ENCODE data around the gene EPN1.

EPN1 gene

DNA sequence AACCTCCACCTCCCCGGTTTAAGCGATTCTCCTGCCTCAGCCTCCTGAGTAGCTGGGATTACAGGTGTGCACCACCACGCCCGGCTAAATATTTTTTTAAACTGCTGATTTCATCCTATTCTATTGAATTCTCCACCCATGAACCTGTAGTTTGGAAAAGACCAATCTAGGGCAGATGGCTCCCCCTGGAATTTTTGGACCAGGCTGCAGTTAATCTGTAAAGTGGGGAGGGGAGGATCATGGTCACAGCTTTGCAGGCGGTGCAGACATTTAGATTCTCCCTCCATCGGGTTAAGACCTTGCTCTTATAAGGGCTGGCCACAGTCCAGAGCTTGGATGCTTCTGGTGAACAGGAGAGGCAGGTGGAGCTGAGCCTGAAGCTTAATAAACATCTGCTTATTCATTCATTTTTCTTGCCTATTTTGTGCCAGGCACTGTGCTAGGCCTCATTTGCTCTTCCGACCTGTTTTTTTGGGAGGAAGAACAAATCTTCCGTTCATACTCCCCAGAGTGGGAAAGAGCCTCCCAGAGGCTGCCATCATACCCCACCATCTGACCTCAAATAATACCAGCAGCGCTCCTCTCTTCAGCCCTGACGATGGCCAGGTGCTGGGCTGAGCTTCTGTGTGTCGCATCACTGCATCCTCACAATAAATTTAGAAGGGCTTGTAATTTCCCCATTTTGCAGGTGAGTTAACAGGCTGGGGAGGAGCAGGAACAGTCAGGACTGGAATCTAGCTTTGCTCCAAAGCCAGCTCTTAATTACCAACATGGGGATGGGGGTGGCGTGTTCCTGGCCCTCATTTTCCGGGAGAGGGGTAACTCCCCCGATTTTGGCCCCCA, 27.9 kb upstream of the EPN1 start:
- DNase-seq: no peak

DNA sequence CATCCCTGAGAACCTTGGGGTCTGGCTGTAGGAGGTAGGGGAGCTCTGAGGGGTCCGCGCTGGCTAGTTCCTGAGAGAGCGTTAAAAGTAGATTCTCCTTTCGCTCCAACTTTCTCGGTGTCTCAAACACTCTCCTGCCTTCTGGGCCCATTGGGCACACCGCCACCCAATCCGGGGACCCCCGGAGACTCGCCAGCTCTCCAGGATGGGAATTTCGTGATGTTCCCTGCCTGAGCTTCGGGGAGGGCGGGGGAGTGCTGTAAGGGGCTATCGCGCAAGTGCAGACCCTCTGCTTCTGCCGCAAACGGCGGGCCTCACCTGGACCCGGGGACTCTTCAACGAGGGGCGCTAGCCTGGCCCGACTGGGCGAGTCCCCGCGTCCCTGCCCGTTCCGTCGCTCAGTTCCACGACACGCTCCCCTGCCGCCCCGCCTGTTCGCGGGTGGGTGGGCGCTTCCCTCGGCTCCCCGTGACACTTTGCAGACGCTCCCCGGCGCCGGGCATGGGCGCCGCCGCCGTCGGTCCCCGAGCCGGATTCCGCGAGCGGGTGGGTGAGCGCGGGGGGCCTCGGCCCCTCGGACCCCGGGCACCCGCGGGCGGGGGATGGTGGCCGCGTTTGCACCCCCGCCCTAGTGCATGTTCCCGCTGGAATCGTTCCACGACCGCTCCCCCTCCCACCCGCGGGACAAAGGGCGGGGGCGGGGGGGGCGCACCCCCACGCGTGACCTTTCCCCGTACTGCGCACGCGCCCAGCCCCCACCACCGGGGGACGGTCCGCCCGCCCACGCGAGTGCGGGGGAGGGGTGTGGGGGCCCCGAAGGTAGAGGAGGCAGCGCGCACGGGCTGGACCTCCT, 27.1 kb upstream of the EPN1 start, which contains the start of gene CCDC106:
Gene CCDC106, plus strand, starts transcription at position 481 of the 853 bp plus-strand sequence. CDS start 835 bp downstream, outside the sequence.
- peak; percentile 76 for DNase-seq

DNA sequence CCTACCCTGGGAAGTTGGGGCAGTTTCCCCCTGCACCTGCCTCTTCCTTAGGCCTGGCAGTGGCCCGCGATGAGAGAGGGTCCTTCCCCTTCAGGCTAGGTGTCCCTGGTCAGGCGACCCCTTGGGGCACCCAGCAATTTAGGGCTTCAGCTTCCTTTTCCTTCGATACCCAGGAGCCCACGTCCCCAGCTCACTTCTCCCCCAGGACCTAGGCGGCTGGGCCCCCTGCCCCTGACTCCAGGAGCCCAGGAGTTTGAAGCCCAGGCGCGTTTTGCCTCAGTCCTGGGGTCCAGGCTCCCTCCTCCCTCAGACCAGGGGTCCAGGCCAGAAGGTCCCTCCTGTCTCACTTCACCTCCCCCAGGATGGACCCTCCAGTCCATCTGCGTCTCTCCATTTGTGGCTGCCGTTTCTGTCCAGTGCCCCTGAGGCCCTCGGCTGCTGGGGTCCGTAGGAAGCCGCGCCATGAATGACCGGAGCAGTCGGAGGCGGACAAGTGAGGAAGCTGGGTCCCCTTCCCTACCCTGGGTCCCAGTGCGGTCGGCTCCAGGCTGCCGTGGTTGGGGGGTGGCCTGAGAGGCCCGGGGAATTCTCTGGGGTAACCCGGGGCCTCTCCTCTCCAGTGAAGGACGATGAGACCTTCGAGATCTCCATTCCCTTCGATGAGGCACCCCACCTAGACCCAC, 26.3 kb upstream of the EPN1 start:
- no peak for DNase-seq

DNA sequence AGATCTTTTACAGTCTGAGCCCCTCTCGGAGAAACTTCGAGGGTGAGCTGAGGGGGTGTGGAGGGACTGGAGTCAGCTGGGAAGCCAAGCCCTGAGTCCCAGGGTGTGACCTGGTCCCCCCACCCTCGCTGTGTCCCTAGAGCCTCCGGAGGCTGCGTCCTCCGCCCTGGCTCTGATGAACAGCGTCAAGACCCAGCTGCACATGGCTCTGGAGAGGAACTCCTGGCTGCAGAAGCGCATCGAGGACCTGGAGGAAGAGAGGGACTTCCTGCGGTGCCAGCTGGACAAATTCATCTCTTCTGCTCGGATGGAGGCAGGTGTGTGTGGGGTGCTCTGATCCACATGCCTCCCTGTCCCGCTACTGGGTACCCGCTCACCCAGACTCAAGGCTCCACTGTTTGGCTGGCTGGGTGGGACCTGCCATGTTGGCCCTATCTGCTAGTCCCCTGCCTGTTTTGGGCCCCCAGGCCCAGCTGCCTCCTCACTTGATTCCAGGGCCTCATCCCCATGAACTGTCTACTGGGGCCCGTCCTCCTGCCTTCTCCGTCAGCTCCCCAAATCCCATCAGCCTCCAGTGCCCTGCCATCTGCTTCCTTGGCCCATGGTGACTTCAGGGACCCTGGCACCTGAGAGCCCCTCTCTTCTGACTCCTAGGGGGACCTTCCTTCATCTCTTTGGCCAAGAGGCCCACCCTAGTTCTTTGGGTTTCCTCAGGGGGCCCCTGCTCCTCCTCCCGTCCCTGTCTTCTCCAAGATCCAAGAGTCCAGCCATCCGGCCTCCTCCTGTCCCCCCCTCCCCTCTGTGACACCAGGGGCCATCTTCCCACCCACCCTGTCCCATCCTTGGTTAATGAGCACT, 25.5 kb upstream of the EPN1 start:
- DNase-seq: no peak

DNA sequence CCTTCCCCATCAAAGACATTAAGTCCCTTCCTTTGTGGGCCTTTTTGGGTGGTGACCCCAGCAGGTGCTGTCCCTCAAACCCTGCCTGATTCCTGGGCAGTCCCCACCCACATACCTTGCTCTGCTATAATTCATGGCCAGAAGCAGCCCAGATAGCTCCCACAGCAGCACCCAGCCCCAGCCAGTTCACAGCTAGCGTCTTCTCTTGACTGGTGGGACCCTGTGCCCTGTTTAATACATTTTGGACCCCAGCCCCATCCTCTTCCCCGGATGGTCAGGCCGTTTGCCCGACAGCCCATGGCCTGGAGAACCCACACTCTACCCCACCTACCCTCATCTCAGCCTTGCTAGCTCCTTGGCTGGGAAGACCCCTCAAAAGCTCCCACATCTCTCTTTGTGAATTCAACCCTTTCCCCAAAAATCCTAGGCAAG, 24.9 kb upstream of the EPN1 start:
- no peak for DNase-seq

DNA sequence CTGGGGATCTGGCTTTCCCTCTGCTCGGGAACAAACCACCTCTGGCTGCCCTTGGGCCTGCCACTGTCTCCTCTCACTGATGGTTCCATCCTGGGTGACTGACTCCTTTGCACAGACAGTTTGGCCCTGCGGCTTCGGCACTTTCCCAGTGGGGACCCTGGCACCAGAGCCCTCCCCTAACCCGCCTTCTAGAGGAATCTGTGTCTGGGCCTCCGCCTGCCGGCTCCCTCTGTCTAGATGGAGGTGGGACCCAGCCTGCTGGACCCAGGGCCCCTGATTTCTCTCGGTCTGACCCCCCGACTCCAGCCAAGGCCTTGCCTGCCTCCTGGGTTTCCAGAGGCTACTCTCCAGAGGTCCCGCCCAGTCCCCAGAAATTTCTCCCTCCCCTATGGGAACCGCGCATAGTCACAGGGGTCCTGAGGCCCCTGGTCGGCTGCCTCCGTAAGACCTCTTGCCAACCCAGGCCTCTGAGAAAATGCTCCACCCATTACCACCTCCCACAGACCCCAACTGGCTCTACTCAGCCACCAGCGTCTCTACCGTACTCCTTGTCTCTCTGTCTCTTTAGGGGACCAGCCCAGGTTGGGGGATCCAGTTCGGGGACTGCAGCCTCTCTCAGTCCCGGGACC, 24.3 kb upstream of the EPN1 start:
- DNase-seq: no peak

DNA sequence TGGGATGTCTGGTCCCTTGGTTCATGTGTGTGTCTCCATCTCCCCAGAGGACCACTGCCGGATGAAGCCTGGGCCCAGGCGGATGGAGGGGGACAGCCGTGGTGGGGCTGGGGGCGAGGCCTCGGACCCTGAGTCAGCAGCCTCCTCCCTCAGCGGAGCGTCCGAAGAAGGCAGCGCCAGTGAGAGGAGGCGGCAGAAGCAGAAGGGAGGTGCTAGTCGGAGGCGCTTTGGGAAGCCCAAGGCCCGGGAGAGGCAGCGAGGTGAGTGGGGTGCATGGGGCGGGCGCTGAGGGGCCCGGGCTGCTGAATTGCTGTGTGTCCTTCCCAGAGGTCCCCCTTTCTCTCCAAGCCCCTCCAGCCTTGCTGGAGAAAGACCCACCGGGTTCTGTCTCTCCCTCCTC, 23.8 kb upstream of the EPN1 start:
- no peak for DNase-seq

DNA sequence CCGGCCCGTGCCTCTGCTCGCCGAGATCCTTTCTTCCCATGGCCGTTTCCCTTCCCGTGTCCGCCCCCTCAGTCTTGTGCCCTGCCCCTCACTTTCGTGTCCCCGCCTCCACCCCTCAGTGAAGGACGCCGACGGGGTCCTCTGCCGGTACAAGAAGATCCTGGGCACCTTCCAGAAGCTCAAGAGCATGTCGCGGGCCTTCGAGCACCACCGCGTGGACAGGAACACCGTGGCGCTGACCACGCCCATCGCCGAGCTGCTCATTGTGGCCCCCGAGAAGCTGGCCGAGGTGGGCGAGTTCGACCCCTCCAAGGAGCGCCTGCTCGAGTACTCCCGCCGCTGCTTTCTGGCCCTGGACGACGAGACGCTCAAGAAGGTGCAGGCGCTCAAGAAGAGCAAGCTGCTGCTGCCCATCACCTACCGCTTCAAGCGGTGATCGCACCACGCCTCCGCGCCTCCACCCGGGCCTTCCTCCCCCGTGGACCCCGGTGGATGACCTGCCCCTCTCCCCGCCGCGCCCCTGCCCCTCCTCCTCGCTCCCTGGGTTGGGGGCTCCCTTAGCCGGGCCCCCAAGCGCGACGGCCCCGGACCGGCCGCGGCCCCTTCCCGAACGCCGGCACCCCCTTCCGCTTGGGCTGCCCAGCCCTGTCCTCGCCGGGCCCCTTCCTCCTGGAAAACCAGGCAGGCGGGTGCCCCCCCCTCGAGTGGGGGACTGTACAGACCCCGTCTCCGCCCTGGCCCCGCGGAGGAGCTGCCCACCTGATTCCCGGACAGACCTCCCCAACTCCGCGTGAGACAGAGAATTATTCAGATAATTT, 22.5 kb upstream of the EPN1 start:
- DNase-seq: peak; percentile 75

DNA sequence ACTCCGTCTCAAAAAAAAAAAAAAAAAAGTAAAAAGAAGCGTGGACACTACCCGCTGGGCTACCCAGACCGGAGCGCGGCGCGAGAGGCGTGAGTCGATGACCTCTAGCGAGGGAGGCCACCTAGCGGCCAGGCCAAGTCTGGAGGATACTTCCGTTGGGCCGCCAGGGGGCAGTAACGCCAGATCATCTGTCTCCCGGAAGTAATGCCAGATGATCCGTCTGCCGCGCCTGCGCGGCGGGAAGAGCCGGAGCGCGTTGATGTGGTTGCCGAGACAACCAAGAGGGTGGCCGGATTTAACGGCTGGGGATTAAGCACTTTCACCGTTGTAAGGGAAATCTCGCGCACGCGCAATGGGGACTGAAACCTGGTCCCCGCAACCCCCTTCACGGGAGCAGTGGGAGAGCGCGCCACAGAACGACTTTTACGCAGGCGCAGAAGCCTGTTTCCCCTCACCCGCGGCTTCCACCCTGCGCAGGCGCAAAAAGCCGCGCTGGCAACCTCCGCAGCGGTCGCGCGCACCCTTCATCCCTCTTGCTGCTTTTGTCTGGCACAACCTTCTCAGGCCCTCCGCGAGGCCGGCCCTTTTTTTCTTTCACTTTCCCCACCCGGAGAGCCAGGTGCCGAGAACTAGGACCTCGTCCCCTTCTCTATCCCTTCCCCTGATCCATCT, 21.2 kb upstream of the EPN1 start:
- DNase-seq: peak; percentile 99

DNA sequence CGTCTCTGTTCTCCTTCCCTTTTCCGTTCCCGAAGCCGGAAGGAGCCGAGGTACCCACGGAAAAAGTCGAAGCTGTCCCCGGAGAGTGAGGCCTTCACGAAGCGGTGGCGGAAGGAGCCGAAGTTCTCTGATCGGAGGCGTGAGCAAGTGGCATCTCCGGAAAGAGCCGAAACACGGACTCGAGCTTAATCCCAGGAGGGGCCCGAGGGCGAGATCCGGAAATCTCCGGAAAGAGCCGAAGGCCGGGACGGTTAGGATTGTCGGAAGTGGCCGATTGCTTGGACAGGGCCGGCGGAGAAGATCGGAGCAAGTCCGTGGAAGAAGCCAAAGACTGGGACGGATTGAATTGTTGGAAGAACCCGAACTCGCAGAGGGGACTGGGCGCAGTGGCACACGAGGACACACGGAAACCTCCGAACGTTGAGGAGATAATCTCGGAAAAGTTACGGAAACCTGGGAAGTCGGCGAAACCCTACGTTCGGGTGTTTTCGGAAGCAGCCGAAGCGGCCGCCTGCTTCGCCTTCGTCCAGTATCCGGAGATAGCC, 20.6 kb upstream of the EPN1 start:
- peak; percentile 100 for DNase-seq

DNA sequence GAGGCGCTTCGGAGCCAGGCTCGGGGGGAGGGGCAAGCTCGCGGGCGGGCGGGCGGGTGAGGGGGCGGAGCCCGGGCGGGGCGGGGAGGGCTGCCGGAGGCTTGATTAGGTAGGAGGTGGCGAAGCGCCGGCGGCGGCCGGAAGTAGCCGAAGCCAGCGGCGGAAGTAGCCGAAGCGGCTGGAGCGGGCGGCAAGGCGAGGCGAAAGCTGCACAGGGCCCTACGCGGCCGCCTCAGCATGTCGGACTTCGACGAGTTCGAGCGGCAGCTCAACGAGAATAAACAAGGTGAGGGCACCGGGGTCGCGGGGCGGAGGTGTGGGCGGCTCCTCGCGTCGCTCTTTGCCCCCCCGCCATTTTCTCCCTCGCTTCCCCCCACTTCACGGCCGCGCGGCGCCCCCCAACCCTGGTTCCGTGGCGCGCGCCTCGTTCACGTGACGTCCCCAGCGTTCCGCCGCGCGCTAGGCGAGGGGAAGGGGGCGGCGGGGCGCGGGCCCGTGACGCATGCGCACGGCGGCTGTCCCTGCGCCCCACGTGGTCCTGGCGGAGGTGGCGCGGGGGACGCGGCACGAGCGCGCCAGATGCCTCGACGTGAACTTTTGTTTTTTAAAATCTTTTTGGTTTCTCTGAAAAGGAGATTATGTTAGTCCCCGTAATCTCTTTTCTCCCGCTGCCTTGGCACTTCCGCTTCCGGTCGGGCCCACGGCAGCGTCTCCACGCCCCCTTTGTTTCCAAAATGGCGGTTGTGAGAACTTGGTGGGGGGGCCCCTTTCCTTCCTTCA, 20.0 kb upstream of the EPN1 start, which contains the start of gene U2AF2:
Gene U2AF2, plus strand, starts transcription at position 168 of the 780 bp plus-strand sequence. Its CDS starts 70 bp downstream, at position 238.
- peak; percentile 98 for DNase-seq

DNA sequence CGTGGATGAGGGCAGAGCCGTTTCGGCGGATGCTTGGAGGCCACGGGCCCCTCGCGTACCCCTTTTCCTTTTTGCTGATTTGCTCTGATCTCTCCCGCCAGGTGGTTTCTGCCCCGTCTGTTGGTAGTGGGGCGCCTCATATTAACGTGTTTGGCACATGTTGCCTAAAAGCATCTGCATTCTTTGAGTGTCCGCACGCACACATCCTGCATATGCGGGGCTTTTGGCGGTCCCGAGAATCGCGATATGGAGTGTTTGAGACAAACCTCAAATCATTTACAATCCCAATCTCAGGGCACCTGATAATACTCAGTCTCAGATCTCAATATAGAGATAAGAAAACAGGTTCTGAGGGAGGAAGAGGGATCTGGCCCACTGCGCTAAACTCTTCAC, 19.4 kb upstream of the EPN1 start:
- no peak for DNase-seq

DNA sequence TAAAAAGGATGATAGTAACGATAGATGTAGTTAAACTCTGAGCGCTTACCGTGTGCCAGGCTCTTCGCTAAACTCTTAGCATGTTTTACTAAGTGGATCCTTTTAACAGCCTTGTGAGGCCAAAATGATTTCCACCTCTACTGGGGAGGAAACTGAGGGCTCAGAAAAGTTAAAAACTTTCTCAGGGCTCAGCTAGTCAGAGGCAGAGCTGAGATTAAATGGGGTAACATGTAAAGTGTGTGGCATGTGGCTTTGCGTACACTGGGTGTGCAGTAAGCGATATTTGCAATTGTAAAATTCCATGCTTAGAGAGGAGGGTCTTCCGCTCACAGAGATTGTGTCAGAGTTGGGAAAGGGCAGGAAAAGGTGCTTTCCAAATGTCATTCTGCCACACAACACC, 18.5 kb upstream of the EPN1 start:
- DNase-seq: no peak

DNA sequence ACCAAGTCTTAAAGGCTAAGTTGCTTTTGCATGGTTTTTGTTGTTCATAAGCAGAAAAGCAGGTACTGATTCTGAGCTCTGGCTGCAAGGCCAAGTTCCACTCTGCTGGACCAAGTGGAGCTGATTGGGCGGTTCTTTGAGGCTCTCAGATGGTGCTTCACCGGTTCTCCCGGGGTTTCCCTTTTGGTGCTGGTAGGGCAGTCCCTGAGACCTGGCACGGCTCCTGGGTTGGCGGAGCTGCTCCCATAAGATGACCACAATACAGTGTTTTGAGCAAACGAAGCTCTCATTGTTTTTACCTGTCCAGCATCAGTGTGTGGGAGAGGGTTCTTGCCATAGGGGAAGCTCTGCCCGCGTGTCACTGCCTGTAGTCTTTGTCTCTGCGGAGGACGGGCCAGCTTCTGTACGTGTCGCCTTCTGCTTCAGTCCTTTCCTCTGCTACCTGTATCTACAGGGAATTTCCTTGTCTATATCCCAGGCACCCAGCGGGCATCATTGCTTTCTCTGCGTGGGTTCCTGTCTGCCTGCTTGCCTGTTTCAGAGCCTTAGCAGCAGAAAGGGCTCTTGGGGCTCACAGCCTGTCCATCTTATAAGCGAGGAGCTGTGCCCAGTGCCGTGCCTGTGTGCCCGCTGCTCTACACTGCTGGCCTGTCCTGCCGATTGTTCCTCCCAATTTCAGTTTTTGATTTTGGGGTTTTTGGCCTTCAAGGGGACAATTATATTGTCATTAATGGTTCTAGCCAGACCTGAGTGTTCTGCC, 17.9 kb upstream of the EPN1 start:
- no peak for DNase-seq

DNA sequence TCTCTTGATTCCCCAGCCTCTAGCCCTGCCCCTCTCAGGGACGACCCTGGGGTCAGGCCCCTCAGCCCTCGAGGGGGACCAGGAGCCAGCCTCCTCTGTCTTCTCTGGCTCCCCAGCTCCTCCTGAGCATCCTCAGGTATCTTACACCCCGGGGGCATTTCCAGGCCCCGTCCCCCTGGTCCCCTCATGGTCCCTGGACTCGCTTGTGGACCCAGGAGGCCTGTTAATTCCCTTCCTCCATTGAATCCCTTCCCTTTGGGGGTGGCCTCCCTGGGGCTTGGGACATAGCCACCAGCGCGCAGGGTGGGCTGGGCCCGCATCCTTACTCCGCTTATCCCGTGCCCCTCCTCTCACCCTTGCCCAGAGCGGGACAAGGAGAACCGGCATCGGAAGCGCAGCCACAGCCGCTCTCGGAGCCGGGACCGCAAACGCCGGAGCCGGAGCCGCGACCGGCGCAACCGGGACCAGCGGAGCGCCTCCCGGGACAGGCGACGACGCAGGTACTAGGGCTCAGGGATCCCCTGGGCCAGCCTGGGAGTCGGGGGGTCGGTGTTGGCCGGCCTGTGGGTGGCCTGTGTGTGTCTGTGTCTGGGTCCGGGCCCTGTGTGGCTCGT, 16.1 kb upstream of the EPN1 start:
- DNase-seq: no peak

DNA sequence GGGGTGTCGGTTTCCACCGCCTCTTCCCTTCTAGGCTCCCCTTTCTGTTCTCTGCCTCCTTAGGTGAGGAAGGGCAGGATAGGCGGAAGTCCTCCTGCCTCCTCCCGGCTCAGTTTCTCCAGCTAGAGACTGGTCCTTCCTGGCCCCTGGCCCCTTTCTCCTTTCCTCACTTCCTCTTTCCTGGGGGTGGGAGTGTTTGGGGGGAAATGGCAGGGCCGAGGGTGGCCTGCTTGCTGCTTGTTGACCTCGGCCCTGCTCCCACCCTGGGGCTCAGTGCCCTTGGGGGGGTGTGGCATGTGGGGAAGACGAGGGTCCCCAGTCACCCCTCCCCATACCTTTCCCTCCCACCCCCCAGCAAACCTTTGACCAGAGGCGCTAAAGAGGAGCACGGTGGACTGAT, 15.2 kb upstream of the EPN1 start:
- no peak for DNase-seq

DNA sequence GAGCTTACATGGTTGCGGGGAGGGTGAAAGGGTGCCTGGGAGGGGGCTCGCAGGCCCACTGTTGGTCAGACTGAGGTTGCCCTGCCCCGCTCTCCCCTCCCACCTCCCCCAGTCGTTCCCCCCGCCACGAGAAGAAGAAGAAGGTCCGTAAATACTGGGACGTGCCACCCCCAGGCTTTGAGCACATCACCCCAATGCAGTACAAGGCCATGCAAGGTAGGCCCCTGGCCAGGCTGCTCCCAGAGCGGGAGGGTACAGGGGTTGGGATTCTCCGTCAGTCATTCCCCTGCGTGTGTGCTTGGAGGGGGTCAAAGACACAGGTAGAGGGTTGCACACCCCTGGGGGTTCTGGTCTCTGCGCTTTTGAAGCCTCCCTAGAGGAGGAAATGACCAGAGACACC, 14.6 kb upstream of the EPN1 start:
- DNase-seq: no peak

DNA sequence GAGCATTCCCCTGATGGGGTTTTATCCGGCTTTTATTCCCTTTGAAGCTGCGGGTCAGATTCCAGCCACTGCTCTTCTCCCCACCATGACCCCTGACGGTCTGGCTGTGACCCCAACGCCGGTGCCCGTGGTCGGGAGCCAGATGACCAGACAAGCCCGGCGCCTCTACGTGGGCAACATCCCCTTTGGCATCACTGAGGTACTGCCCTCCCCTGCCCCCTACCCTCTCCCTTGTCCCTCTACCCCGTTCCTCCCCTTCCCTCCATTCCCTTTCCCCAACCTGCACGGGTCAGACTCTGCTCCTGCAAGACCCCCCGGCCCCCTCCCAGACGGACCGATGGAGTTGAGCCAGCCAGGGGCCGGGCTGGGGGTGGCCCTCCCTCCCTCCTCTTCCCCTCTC, 14.0 kb upstream of the EPN1 start:
- no peak for DNase-seq

Data from islet precursor cell (in vitro differentiated cells).